Gastroesophageal sphincter (tissue), 3 donors: ENCODE results near the gene NGDN.

Source experiments
- EP300 ChIP-seq: sonication (generic); formaldehyde crosslinking; IDR thresholded peaks from one replicate; pipeline ENCODE4 v1.6.1; 2017; ENCODE audit warnings: antibody characterized with exemption, mild to moderate bottlenecking
- POLR2A ChIP-seq, 2 donors: fragments of 450-650 bp; IDR thresholded peaks; one replicate each; pipeline ENCODE4 v1.6.1; 2017; ENCODE audit warnings: antibody characterized with exemption in 2 of 2, mild to moderate bottlenecking in 2 of 2, moderate library complexity in 1 of 2
- POLR2AphosphoS5 ChIP-seq: sonication (generic); formaldehyde crosslinking; IDR thresholded peaks from one replicate; pipeline ENCODE4 v1.6.1; 2017; ENCODE audit warnings: antibody characterized with exemption
- TF ChIP-seq, protein P1 (sequence below), 4 experiments: fragments of 200-600 bp in 2 of 4; fragments of 450-650 bp in 2 of 4; sonication (generic) in 1 of 4; IDR thresholded peaks; one replicate each; pipeline ENCODE4 v1.5.1; 2017 to 2019; ENCODE audit warnings: antibody characterized with exemption in 4 of 4, mild to moderate bottlenecking in 2 of 4, moderate library complexity in 2 of 4

DNA sequence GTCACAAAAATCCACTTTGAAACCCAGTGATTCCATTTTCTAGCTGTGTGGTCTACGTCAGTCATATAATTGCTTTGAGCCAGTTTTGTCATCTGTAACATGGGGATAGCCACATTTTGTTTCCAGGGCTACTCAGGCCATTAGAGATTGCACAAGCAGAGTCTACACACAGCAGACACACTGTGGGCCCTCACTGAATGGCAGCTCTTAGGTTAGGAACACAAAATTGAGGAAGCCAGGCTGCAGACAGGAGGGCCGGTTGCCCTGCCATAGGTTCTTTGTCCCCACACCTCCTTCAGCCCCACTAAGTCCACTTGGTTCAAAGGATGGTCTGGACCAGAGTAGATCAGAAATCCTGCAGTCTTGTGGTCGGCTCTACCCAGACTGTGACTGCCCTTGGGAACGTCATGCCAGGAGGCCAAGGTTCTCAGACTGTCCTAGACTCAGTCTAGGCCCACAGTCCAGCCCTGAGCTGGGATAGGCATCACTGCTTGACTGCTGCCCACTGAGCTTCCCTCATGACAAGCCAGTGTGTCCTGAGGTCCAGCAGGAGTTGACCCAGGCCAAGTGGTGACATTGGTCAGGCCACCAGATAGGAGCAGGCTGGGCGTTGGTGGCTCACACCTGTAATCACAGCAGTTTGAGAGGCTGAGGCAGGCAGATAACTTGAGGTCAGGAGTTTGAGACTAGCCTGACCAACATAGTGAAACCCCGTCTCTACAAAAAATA, 30.2 kb upstream of the NGDN start:
- TF ChIP-seq, protein P1, sequence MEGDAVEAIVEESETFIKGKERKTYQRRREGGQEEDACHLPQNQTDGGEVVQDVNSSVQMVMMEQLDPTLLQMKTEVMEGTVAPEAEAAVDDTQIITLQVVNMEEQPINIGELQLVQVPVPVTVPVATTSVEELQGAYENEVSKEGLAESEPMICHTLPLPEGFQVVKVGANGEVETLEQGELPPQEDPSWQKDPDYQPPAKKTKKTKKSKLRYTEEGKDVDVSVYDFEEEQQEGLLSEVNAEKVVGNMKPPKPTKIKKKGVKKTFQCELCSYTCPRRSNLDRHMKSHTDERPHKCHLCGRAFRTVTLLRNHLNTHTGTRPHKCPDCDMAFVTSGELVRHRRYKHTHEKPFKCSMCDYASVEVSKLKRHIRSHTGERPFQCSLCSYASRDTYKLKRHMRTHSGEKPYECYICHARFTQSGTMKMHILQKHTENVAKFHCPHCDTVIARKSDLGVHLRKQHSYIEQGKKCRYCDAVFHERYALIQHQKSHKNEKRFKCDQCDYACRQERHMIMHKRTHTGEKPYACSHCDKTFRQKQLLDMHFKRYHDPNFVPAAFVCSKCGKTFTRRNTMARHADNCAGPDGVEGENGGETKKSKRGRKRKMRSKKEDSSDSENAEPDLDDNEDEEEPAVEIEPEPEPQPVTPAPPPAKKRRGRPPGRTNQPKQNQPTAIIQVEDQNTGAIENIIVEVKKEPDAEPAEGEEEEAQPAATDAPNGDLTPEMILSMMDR (IDR thresholded peaks at IDR 0.05), result no peak
- TF ChIP-seq POLR2AphosphoS5, result no peak
- TF ChIP-seq POLR2A (IDR thresholded peaks at IDR 0.05), result no peak
- no peak for TF ChIP-seq EP300
